GM19397 (cell line): ENCODE measurements around the gene HMHB1.
A peak's percentile ranks its signal among the peaks of the same experiment; 100 is the strongest.

Experiments
- ATAC-seq: cut with Tn5 transposase; IDR thresholded peaks from one replicate; pipeline ENCODE4 v1.9.1; 2021; ENCODE audit warnings: mild to moderate bottlenecking, moderate library complexity; ENCODE audit not compliant: unreplicated experiment

HMHB1 gene

GRCh38 chr5:143812085-143812705 lies at the start of gene HMHB1:
Gene HMHB1 (plus strand): TSS chr5:143812161.
- ATAC-seq: peak; percentile 72

GRCh38 chr5:143762636-143763220 lies 49.2 kb upstream of the HMHB1 start:
- no peak for ATAC-seq

DNA sequence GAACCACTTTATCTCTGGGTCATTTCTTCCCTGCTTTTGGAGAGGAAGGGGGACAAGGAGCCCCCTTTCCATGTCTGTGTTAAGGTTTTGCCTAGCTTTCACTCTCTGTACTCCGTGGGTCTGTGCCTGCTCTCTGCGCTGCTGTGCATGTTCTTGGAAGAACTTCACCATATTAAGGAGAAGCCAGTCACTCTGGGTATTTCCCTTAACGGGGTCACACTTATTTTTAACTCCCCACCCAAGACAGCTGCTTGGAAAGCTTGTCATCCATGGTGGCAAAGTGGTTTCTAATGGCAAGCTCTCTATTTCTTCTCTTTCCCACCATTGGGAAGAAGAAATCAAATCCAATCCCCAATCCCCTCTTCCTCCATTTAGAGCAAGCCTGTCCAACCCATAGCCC lies 44.8 kb upstream of the HMHB1 start:
- ATAC-seq: no peak

DNA sequence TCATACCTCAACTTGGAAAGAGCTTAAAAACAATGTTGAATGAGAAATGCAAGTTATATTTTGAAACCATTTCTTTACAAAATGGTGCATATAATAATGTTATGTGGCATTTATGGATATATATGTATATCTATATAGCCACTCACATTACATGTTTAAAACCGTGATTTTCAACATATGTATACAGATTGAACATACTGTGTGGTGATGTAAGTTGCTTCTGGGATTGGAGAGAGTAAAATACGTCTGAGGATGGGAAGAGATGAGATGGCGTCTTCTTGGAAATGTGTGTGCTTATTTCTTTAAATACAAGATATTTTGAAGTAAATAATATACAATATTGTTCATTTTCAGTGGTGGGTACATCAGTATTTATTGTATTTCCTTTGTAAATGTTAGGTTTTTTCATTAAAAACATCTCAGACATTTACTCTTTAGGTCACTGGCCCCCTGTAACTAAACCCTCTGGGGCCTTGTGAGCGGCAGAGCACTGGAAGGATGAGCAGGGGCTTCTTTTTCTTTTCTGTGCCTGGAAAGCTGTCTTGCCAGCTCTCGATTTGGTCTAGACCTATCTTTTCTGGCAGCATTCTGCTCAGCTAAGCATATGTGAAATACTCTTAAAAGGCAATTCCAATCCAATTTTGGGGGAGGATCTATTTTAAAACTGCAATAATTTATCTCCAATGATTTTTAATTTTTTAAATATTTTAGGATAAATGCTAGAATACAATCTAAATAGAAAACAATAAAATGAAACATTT lies 42.8 kb upstream of the HMHB1 start:
- no peak for ATAC-seq

- no peak for ATAC-seq
Measured at GRCh38 chr5:143770450-143770849, 41.5 kb upstream of the HMHB1 start.

DNA sequence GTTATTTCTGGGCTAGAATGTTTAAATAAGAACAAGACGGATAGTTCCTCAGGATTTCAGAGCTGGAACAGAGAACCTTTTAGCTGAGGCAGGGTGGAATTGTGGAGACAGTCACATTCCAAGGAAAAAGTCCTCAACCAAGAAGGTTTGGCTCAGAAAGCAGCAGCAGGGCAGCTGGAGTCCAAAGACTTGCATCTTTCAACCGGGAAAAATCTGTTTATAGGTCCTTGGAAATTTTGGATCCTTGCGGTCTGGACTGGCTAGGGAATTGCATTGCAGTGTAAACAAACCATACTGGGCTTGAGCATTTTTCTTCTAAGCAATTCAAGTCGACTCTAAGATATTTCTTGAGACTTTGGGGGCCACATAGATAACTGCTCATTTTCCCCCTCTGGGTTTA lies 40.8 kb upstream of the HMHB1 start:
- ATAC-seq: no peak

GRCh38 chr5:143771602-143772001 lies 40.4 kb upstream of the HMHB1 start:
- no peak for ATAC-seq

GRCh38 chr5:143772621-143773020 lies 39.3 kb upstream of the HMHB1 start:
- ATAC-seq: no peak

GRCh38 chr5:143775258-143775657 lies 36.7 kb upstream of the HMHB1 start:
- ATAC-seq: no peak

GRCh38 chr5:143776951-143777350 lies 35.0 kb upstream of the HMHB1 start:
- no peak for ATAC-seq

DNA sequence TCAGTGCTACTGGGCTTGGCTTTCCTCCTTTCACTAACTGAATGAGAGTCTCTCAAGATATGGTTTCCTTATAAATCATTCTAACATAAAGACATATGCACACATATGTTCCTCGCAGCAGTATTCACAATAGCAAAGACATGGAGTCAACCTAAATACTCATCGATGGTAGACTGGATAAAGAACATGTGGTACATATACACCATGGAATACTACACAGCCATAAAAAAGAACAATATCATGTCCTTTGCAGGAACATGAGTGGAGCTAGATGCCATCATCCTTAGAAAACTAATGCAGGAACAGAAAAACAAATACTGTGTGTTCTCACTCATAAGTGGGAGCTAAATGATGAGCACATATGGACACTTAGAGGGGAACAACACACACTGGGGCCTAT lies 32.5 kb upstream of the HMHB1 start:
- ATAC-seq: no peak

DNA sequence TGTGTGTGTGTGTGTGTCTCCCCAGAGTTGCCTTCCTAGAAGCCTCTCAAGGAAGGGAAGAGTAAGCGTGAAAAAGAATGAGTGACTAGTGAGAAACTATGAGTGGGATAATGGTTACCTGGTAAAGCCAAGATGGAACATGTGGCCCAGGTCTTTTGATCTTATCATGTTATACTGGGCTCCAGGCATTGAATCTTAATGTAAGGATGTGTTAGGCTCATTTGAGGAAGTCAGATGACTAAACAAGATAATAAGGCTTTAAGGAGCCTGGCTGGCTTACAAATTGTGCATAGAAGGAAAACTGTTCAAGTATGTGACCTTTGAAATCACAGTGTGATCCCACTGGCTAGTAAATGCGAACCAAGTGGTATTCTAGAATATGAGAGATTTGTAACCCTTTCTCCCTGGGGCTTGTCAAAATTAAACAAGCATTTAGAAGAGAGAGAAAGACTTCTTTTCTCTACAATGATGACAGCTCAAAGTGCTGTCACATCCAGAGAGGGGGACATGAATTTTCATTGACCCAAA lies 29.9 kb upstream of the HMHB1 start:
- no peak for ATAC-seq

GRCh38 chr5:143782588-143783386 lies 29.2 kb upstream of the HMHB1 start:
- no peak for ATAC-seq

GRCh38 chr5:143788401-143788800 lies 23.6 kb upstream of the HMHB1 start:
- no peak for ATAC-seq

DNA sequence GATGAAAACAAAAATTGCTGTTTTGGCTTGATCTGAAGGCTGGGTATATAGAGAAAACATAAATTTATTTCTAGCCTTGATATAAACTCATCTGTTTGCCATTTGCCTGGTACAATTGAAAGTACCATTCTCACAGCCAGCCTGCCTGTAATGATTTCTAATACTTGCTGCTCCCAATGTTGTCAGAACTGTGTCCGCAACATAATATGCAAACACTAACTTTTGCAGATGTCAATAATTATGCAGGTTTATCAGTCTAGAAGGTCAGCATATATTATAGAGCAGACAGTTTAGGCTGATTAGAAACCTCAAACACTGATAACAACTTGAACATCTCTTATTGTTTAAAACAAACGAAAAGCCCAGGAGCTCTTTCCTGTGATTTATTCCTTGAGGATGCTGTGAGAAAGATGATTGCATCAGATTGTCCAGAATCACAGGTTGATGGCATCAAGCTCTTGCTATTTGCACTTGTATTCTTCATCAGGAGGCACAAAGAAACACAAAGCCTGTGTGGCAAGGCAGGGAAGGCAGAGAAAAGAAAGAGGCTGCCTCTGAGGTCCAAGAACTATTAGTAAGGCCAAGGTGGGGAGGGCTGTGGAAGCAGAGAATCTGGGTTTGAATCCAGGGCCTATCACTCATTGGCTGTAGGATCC lies 21.4 kb upstream of the HMHB1 start:
- no peak for ATAC-seq

DNA sequence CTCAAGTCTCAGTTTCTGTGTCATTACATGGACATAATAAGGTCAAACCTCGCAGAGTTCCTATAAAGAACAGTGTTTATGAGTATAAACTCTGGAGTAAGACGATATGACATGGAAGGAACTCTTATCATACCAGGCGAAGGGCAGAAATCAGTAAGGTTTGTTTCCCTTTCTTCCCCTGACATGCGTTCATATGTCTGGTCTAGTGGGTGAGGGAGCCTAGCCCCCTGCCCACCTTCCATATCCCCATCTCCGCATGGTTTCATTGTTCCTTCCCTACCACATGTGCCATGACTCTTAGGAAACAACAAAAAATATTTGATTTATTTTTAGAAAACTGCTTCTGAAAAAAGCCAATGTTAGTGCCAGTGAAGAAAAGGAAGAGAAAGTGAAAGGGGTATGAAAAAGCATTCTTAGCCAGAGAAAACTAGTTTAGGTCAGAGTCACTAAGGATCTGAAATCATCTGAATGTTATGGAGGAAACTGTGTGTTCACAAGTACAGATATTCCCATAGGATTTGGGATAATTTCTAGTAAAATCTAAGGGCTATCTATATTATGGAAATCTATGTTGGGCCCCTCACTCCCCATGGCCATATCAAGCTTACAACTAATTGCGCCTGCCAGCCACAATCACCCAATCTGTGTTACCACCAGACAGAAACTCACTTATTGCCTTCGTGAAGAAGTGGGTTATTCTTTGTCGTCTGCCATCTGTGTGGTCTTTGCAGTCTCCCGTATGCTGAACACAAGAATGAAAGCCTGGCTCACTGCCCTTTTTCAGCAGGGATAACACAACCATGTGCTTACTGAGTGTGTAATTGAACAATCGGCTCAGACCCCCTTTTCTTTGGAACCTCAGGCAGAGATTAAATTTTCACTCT lies 19.9 kb upstream of the HMHB1 start:
- ATAC-seq: peak; percentile 54

GRCh38 chr5:143793249-143793648 lies 18.7 kb upstream of the HMHB1 start:
- no peak for ATAC-seq

DNA sequence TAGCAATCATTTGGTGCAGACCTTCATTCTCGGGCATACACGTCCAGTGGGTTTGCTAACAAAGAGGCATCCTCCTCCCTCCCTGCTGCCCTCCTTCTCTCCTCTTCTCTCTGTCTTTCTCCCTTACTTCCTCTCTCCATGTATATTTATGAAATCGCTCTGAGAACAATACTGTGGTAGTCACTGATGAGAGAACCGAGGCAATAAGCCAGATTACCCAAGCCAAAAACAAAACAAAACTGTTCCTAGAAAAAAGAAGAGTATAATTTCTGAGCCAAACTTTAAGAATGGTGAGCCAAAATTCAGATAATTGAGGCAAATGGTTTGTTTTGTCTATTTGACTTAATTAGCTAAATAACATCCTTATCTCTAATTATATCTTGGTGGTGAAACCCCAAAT lies 15.8 kb upstream of the HMHB1 start:
- no peak for ATAC-seq

- no peak for ATAC-seq
Measured at GRCh38 chr5:143796753-143797152, 15.2 kb upstream of the HMHB1 start.

GRCh38 chr5:143800715-143801114 lies 11.2 kb upstream of the HMHB1 start:
- no peak for ATAC-seq
